ENCODE measurements around the gene KCNN2. TPM values are rescaled to one million over a fixed set of nuclear protein-coding genes. Genes with fewer than 3 reads are reported as not detected.

Gene KCNN2
- total RNA-seq, 1 experiment from 2014 or later: not detected

GRCh38 chr5:114390431-114390830 lies 28.6 kb downstream of the KCNN2 start:
- ChIA-PET POLR2A (interaction anchor here (0.6 kb wide), 1 partner anchor 466 kb away, joined by 3 read pairs; no protein-coding TSS in a partner anchor), CTCF (no interaction called here), RAD21 (ENCODE audit: low non-redundant PET in 1 of 2, low total read pairs in 2 of 2, uncharacterized antibody in 2 of 2, unreplicated experiment in 2 of 2) (no interaction called here)
- Histone ChIP-seq H3K79me2 (ENCODE audit: insufficient read depth, low read length) (no peaks in the 10 kb centered on the region), H3K9ac (ENCODE audit: low read length) (no peak overlapping the region), H3K4me3 (replicated peaks in 1 of 2; ENCODE audit: low read depth in 1 of 2, low read length in 2 of 2) (no peak overlapping the region), H3K9me3 (ENCODE audit: control insufficient read depth in 1 of 2, insufficient read depth in 1 of 2, low read depth in 1 of 2, low read length in 2 of 2) (no peaks in the 10 kb centered on the region), H3K36me3 (ENCODE audit: control insufficient read depth in 1 of 2, insufficient read depth in 2 of 2, low read length in 2 of 2) (no peaks in the 10 kb centered on the region), H3K4me1 (ENCODE audit: control insufficient read depth in 1 of 2, insufficient read depth in 2 of 2, low read length in 2 of 2) (no peaks in the 10 kb centered on the region), H4K20me1 (ENCODE audit: insufficient read depth) (no peaks in the 10 kb centered on the region), H3K27me3 (ENCODE audit: insufficient read depth, low read length) (0 out of 2 replicates have a peak, but pooled peaks cover 4% of the 10 kb centered on the region), H3K9me2 (ENCODE audit: insufficient read depth) (no peaks in the 10 kb centered on the region), H3K4me2 (ENCODE audit: low read length) (no peak overlapping the region), H3K27ac (ENCODE audit: low read depth, low read length) (no peak overlapping the region), H2AFZ (ENCODE audit: low read depth, low read length, poor library complexity, severe bottlenecking) (no peak overlapping the region)
- BruUV-seq (replicated peaks): no TSS peak
- DNase-seq (ENCODE audit: low read depth, low spot score) (no peak), ATAC-seq (no peak)
- TF ChIP-seq JUND (IDR thresholded peaks at IDR 0.05) (no peak), CTCF (IDR thresholded peaks at IDR 0.05 in 2 of 3, conservative IDR thresholded peaks at IDR 0.05 in 1 of 3; ENCODE audit: borderline replicate concordance in 1 of 3, insufficient read depth in 1 of 3, low read depth in 2 of 3, low read length in 2 of 3) (no peak), SRF (IDR thresholded peaks at IDR 0.05; ENCODE audit: low read depth) (no peak), ZFX (IDR thresholded peaks at IDR 0.05) (no peak), SIN3A (IDR thresholded peaks at IDR 0.05; ENCODE audit: low read depth) (no peak), MAX (IDR thresholded peaks at IDR 0.05) (no peak), POLR2AphosphoS5 (IDR thresholded peaks at IDR 0.05; ENCODE audit: low read depth, low read length) (no peak), EZH2 (IDR thresholded peaks at IDR 0.05) (no peak), CBX3 (IDR thresholded peaks at IDR 0.05; ENCODE audit: low read depth) (no peak), EGR1 (IDR thresholded peaks at IDR 0.05; ENCODE audit: low read depth) (no peak), ATF3 (IDR thresholded peaks at IDR 0.05) (no peak), ELF1 (IDR thresholded peaks at IDR 0.05; ENCODE audit: borderline replicate concordance, low read depth) (no peak), CEBPB (IDR thresholded peaks at IDR 0.05; ENCODE audit: low read depth) (no peak), FOSL1 (IDR thresholded peaks at IDR 0.05; ENCODE audit: low read depth) (no peak), TCF7L2 (IDR thresholded peaks at IDR 0.05; ENCODE audit: borderline replicate concordance, extremely low read depth, insufficient read depth, insufficient read length) (no peak)
- intact Hi-C loops (cut with micrococcal nuclease): no loop called here
